ENCODE results near the gene KRT84. TPM values are rescaled to one million over a fixed set of nuclear protein-coding genes. Genes with fewer than 3 reads are reported as not detected.
"Not testable (repeated sequence)": the region's sequence is repeated elsewhere in the genome, so short reads cannot be mapped to it uniquely, and the experiment has no call there.

Gene KRT84
- polyA plus RNA-seq, 3 donors, result not detected

DNA sequence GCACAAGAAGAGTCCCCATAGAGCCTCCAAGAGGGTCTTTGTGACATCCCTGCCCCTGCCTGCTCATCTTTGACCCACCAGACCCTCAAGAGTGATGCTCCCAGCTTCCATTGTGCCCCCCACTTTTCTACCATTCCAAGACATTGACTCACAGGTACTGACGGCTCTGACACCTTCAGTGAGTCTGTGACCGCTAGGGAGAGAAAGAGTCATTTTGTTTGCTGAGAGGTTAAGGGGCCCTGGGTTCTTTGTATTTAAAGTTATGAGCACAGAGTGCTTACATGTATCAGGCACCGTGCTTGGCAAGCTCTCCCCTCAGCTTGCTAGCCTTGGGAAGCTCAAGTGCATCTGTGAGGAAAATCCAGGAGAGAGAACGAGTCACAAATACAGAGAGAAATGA lies 27.8 kb upstream of the KRT84 start:
- DNase-seq, result no peak

DNA sequence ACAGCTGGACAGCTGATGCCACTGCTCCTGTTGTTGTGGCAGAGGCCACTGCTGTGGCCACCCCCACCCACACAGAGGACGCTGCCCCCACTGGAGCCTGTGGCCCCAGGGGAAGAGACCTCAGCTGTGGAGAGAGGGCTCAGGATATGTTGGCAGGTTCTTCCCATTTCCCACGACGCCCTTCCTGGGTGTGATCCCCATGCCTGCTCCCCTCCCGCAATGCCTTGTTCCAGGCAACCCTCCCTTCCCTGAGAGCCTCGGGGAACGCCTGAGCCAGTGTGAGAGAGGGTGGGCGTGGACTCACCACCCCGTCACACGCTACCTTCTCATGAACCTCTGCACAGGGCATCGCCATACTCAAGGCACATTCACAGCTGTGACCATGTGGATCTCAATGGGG lies 26.4 kb upstream of the KRT84 start:
- no peak for DNase-seq

DNA sequence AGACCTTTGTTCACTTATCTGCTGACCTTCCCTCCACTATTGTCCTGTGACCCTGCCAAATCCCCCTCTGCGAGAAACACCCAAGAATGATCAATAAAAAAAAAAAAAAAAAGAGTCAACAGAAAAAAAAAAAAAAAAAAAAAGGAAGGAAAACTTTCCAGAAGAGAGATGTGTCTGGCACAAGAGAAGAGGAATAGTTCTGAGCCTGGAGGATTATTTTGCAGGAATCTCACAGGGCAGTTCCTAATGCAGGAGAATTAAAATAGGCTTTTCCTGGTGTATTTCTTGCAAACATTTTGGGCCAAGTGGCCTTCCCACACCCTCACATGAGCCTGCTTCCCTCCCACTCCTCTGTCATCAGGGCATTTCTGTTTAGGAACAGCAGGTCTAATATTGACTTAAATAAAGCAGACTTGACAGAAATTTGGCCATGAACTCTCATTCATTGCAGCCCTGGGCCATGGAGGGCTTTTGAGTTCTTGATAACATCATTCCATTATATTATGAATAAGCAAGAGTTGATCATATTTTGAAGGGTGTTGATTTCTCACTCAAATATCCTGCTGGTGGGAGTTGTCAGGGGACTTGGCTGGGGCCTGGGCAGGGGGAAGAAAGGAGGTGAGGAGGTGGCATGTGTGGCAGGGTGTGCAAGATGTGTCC lies 25.3 kb upstream of the KRT84 start:
- DNase-seq, result not testable (repeated sequence)

GRCh38 chr12:52407918-52408317 lies 22.5 kb upstream of the KRT84 start:
- no peak for DNase-seq

DNA sequence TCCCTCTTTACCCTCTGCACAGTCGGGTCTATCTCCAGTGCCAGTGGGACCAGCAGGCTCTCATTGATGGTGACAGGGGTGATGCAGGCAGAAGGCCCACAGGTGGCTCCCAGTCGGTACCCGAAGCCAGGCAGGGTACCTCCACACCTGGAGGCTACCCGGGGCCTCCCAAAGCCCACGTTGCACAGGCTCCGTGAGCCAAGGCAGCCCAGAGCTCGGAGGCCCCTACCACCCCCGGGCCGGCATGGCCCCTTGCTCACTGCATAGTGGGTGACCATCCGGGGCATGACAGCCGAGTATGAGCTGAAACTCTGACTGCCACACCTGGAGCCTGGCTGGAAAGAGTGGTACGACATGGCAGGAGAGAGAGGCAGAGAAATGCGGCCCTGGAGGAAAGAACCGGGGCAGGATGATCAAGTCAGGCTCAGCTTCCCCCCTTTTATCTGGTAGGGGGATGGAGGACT lies 20.5 kb upstream of the KRT84 start, which contains the start of gene KRT82:
Gene KRT82, minus strand, starts transcription at position 414 of the 464 bp plus-strand sequence. Its CDS starts 58 bp downstream, at position 356.
- DNase-seq, result no peak

DNA sequence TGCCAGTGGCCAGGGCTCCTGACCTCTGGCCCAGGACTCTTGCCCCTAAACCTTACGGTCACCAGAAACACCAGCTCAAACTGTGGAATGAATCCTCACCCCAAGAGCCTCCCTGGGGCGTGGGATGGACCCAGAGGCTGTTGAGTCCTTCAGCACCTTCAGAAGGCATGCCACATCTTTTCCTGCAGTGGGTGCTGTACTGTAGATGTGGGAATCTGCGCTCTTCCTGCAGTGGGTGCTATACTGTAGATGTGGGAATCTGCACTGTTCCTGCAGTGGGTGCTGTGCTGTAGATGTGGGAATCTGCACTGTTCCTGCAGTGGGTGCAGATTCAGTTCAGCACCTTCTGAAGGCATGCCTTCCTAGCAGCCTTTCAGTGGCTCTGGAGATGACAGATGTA lies 19.5 kb upstream of the KRT84 start:
- DNase-seq, result no peak

DNA sequence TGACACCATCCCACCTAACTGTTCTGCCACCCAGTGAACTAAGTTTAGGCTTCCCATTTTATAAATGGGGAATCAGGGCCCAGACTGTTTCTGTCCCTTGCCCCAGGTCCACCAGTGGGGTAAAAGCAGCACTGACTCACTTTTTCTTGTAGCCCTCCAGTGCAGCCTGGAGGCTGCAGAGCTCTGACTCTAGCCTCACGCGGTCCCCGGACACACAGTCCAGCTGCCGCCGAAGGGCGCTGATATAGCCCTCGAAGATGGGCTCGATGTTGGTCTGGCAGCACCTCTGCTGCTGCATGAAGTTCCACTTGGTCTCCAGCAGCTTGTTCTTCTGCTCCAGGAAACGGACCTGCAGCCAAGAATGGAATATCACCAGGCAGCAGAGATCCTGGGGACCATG lies 18.1 kb upstream of the KRT84 start:
- DNase-seq, result no peak

GRCh38 chr12:52402873-52403540 lies 17.6 kb upstream of the KRT84 start:
- no peak for DNase-seq

DNA sequence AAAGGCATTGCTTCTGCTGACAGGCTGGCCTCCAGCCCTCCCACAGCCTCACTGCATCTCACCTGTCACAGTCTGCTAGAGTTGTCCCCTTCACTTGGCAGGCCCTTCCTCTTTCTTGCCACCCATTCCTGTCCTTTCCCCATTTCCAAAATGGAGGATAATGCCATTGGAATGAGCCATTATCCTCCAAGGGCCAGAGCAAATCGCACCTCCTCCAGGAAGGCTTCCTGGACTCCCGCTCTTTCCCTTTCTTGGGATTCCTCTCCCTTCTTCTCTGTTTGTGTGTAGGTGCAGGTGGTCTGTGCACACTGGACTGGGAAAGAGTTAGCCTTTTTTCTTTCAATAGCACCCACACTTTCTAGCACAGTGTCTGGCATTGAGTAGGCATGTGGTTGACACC lies 16.9 kb upstream of the KRT84 start:
- DNase-seq, result no peak

- DNase-seq, result no peak
These were observed 16.5 kb upstream of the KRT84 start for GRCh38 chr12:52401926-52402325.

DNA sequence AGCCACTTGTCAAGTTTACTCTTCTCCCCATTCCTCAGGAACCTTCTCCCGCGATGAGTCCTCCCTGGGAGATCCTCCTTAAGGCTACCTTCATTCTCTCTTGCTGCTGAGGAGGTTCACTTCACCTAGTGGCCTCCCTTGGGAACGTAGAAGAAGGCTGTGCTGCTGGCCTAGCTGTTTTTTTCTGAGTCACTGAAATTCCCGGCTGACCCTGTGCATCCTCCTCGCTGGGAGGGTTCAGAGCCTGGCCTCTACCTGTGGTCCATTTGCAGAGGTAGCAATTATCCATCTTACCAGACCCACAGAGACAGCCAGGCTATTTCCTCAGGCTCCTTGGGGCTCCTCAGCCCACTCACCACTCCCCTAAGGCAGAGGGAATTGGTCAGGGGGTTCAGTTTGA lies 16.1 kb upstream of the KRT84 start:
- no peak for DNase-seq

GRCh38 chr12:52400906-52401305 lies 15.5 kb upstream of the KRT84 start:
- DNase-seq, result no peak

- DNase-seq, result no peak
These were observed 14.3 kb upstream of the KRT84 start for GRCh38 chr12:52399756-52400155.

- no peak for DNase-seq
These were observed 12.7 kb upstream of the KRT84 start for GRCh38 chr12:52398176-52398575.

GRCh38 chr12:52396656-52397055 lies 11.2 kb upstream of the KRT84 start:
- DNase-seq, result no peak

DNA sequence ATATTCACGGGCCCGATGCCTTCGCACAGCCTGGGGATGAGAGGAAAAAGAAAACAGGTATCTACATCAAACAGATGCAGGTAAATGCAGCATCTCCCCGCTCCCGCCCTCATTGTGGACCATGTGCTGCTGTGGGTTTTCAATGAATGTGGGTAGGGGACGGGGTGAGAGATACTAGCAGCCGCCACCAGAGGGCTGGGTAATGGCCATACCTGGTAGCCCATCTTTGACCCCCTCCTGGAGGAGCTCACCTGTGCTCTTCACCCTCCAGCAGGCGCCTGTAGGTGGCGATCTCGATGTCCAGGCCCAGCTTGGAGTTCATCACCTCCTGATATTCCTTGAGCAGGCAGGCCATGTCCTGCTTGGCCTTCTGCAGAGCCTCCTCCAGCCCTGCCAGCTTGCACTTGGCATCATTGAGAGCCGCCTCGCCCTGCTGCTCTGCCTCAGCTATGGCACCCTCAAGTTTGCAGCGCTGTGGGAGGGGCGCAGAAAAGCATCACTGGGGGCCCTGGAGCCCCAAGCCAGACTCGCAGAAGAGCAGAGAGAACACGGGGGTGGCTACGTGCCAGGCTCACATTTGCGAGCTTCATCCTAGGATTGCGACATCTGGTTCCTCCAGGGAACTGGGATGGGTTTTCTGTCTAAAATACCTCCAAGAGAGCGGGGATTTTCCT lies 10.4 kb upstream of the KRT84 start:
- no peak for DNase-seq

DNA sequence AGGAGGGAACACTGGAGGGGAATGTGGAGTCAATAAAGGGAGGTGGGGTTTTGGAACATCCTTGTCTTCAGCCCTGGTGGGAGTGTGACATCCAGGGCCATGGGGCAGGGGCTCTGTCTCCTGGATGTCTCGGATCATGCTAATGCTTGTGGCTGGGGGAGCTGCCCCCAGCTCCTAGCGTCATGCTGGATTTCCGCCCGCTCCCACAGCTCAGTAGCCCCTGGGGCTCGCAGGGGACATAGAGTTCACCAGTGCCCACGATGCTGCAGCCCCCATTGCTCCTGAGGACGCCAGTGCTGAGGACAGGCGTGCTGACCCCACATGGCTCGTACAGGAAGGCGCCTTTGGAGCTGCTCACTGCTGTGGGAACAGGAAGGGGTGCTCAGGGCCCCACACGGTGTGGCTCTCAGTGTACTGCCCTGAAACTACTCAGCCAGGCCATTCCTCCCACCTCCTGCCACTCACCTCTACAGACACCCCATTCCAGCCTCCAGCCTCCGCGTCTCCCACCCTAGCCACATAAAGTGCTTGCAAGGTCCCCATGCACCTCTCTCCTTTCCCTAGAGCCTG lies 9.5 kb upstream of the KRT84 start:
- no peak for DNase-seq

DNA sequence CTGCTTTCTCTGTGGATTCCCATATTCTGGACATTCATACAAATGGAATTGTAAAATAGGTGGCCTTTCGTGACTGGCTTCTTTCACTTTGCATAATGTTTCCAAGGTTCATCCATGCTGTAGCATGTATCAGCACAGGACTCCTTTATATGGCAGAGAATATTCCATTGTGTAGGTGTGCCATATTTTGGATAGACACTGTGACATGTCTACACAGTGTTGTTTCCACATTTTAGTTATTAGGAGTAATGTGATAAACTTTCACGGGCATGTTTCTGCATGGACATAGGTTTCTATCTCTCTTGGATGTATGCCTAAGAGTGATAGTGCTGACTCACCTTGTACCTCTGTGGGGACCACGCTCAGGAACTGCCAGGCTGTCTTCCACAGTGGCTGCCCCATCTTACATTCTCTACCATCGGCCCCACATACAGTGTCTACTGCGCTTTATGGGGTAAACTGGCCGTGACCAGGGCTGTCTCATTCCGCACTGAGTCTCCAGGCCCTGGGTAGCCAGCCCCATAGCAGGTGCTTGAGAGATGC lies 7.1 kb upstream of the KRT84 start:
- DNase-seq, result no peak

- no peak for DNase-seq
These were observed 6.2 kb upstream of the KRT84 start for GRCh38 chr12:52391618-52392002.

DNA sequence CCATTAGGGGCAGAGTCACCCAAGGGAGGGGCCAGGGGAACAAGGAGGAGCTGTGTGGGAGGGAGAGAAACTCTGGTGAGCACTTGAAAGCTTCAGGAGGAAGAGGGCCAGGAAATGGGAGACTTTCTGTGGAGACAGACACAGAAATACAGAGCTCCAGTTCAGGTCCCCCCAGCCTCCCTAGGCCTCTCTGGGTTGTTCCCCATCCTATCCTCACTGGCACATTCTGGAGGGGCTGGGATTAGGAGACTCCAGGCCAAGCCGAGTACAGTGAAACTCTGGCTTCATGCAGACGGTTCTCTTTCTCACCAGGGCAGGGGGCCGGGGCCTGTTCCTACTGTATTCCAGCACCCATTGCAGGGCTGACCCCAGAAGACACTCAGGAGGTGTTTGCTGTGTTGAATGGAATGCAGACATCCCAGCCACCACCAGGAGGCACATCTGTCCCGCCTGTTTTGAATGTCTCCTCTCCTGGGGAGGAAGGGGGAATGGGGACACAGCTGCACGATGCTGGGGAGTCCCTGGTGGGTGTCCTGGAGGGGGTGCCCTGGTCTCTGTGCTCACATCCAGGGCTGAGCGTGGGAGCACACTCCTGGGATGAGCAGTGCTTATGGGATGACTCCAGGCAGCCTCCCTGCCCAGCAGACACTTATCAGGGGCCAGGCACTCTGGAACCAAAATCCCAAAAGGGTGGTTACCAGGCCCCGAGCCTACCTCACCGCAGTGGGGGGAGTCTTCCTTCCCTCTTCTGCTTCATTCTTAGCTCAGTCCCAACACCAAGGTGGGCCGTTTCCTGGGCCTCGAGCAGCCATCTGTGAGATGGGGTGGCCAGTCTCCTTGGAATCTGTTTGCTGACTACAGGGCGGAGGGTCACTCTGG lies 5.5 kb upstream of the KRT84 start:
- no peak for DNase-seq
